WTC11 (cell line): ENCODE data around the gene ARL4D. TPM values are rescaled to one million over a fixed set of nuclear protein-coding genes. Genes with fewer than 3 reads are reported as not detected.

ENCODE experiments used
- ATAC-seq: fragments of 200-7000 bp; cut with Tn5 transposase; 2 replicates; pipeline ENCODE4 v1.10.0; 2021; ENCODE audit warnings: mild to moderate bottlenecking, moderate library complexity
- CTCF ChIA-PET: fragments of 300-600 bp; sonication (Branson Sonifier 250); formaldehyde crosslinking; loops from one replicate; lab custom pipeline; 2021; ENCODE audit warnings: antibody characterized with exemption; lab: Charles Lee
- POLR2A ChIA-PET: fragments of 350-600 bp; sonication (Branson Sonifier 250); formaldehyde crosslinking; loops from one replicate; lab custom pipeline; 2021; ENCODE audit warnings: antibody characterized with exemption; lab: Charles Lee
- DNase-seq: peaks from one replicate; pipeline ENCODE4 v3.0.0; 2021; ENCODE audit warnings: low spot score
- H3K27ac Mint-ChIP-seq: 2 replicates; pipeline ENCODE4 v1.8.0; 2021; ENCODE audit warnings: mixed read lengths
- H3K27me3 Mint-ChIP-seq: 2 replicates; pipeline ENCODE4 v1.8.0; 2021; ENCODE audit warnings: low read depth, mild to moderate bottlenecking, moderate library complexity, mixed read lengths
- H3K36me3 Mint-ChIP-seq: 2 replicates; pipeline ENCODE4 v1.8.0; 2021; ENCODE audit warnings: mixed read lengths
- H3K4me1 Mint-ChIP-seq: 2 replicates; pipeline ENCODE4 v1.8.0; 2022; ENCODE audit warnings: mixed read lengths
- H3K4me3 Mint-ChIP-seq: 2 replicates; pipeline ENCODE4 v1.8.0; 2021; ENCODE audit warnings: mild to moderate bottlenecking, moderate library complexity, mixed read lengths
- H3K9me3 Mint-ChIP-seq: 2 replicates; pipeline ENCODE4 v1.8.0; 2021; ENCODE audit warnings: mixed read lengths
- ATF1 ChIP-seq: sonication (generic); formaldehyde crosslinking; IDR thresholded peaks from 2 replicates; pipeline ENCODE4 v1.8.1; 2023; ENCODE audit warnings: mild to moderate bottlenecking, moderate library complexity, missing genetic modification reagents
- CBFB ChIP-seq: sonication (generic); formaldehyde crosslinking; IDR thresholded peaks from 2 replicates; pipeline ENCODE4 v1.8.1; 2022; ENCODE audit warnings: mild to moderate bottlenecking, low read depth, missing genetic modification reagents
- ERG ChIP-seq: fragments of 250-450 bp; sonication (Bioruptor Pico); IDR thresholded peaks from 2 replicates; pipeline ENCODE4 v1.8.0; 2021; ENCODE audit warnings: mild to moderate bottlenecking
- FOXK1 ChIP-seq: sonication (generic); formaldehyde crosslinking; IDR thresholded peaks from 2 replicates; pipeline ENCODE4 v1.8.0; 2022; ENCODE audit warnings: mild to moderate bottlenecking, moderate library complexity, missing genetic modification reagents
- GTF2I ChIP-seq: fragments of 250-450 bp; sonication (Bioruptor Pico); conservative IDR thresholded peaks from 2 replicates; pipeline ENCODE4 v1.4.0; 2021; ENCODE audit warnings: mild to moderate bottlenecking
- HMGXB4 ChIP-seq: sonication (generic); formaldehyde crosslinking; IDR thresholded peaks from 2 replicates; pipeline ENCODE4 v1.8.1; 2023; ENCODE audit warnings: mild to moderate bottlenecking, moderate library complexity, missing genetic modification reagents
- MXD4 ChIP-seq: fragments of 250-450 bp; sonication (Bioruptor Pico); IDR thresholded peaks from 2 replicates; pipeline ENCODE4 v1.8.0; 2021; ENCODE audit warnings: mild to moderate bottlenecking, moderate library complexity, borderline replicate concordance
- NFE2L1 ChIP-seq: sonication (generic); formaldehyde crosslinking; IDR thresholded peaks from 2 replicates; pipeline ENCODE4 v1.8.1; 2023; ENCODE audit warnings: missing genetic modification reagents
- NFYB ChIP-seq: sonication (generic); formaldehyde crosslinking; conservative IDR thresholded peaks from 2 replicates; pipeline ENCODE4 v1.8.0; 2022; ENCODE audit warnings: low read depth, missing genetic modification reagents
- NR3C1 ChIP-seq: sonication (generic); formaldehyde crosslinking; conservative IDR thresholded peaks from 2 replicates; pipeline ENCODE4 v1.8.1; 2023; ENCODE audit warnings: low read depth, mild to moderate bottlenecking, missing genetic modification reagents
- STAT6 ChIP-seq: sonication (generic); formaldehyde crosslinking; conservative IDR thresholded peaks from 2 replicates; pipeline ENCODE4 v1.8.1; 2023; ENCODE audit warnings: mild to moderate bottlenecking, low read depth, missing genetic modification reagents, moderate library complexity
- TP53 ChIP-seq: sonication (generic); formaldehyde crosslinking; IDR thresholded peaks from 2 replicates; pipeline ENCODE4 v1.8.1; 2023; ENCODE audit warnings: mild to moderate bottlenecking, missing genetic modification reagents
- ZNF138 ChIP-seq: sonication (generic); formaldehyde crosslinking; conservative IDR thresholded peaks from 2 replicates; pipeline ENCODE4 v1.8.1; 2022; ENCODE audit warnings: mild to moderate bottlenecking, moderate library complexity, missing genetic modification reagents
- ZNF219 ChIP-seq: sonication (generic); formaldehyde crosslinking; IDR thresholded peaks from 2 replicates; pipeline ENCODE4 v1.8.0; 2023; ENCODE audit warnings: missing genetic modification reagents, mild to moderate bottlenecking, borderline replicate concordance
- ZNF232 ChIP-seq: sonication (generic); formaldehyde crosslinking; IDR thresholded peaks from 2 replicates; pipeline ENCODE4 v1.8.0; 2022; ENCODE audit warnings: mild to moderate bottlenecking, missing genetic modification reagents
- ZNF416 ChIP-seq: fragments of 250-450 bp; sonication (Bioruptor Pico); IDR thresholded peaks from 2 replicates; pipeline ENCODE4 v1.9.0; 2021; ENCODE audit warnings: mild to moderate bottlenecking, inconsistent platforms
- ZNF423 ChIP-seq: fragments of 250-450 bp; sonication (Bioruptor Pico); IDR thresholded peaks from 2 replicates; pipeline ENCODE4 v2.1.2; 2022; ENCODE audit warnings: mild to moderate bottlenecking, moderate library complexity
- ZNF671 ChIP-seq: fragments of 250-450 bp; sonication (Bioruptor Pico); IDR thresholded peaks from 2 replicates; pipeline ENCODE4 v1.8.0; 2021; ENCODE audit warnings: mild to moderate bottlenecking
- total RNA-seq: library from RNA; stranded (reverse); gene quantifications from 3 replicates; pipeline ENCODE4 v1.2.3, GENCODE V29; 2021
- TF ChIP-seq, protein P1 (sequence below): fragments of 250-450 bp; sonication (Bioruptor Pico); conservative IDR thresholded peaks from 2 replicates; pipeline ENCODE4 v1.9.0; 2021; ENCODE audit warnings: mild to moderate bottlenecking
- TF ChIP-seq, protein P2 (sequence below): fragments of 250-450 bp; sonication (Bioruptor Pico); IDR thresholded peaks from 2 replicates; pipeline ENCODE4 v1.9.0; 2021; ENCODE audit warnings: mild to moderate bottlenecking

The ARL4D gene
- total RNA-seq, 1 experiment from 2014 or later, result 11.9 TPM

- peaks cover 17% of the 10 kb centered on the region for H3K4me1 Mint-ChIP-seq
- no peak overlapping the region for H3K27ac Mint-ChIP-seq
- ATAC-seq (no peak), DNase-seq (no peak)
- POLR2A ChIA-PET, result interaction anchor here (1.1 kb wide), 1 partner anchor 14 kb away, joined by 5 read pairs; the partner anchor contains the start of gene ARL4D
- no peak overlapping the region for H3K4me3 Mint-ChIP-seq
- no peaks in the 10 kb centered on the region for H3K9me3 Mint-ChIP-seq
- CTCF ChIA-PET, result interaction anchor here (1.5 to 2.5 kb wide), 2 partner anchors 18 to 72 kb away, joined by 7 to 11 read pairs; partner anchors contain the start of gene DHX8
- TF ChIP-seq TP53 (CRISPR knock-in tag), result no peak
- no peak for TF ChIP-seq NFYB
- no peak for TF ChIP-seq NR3C1 (CRISPR knock-in tag)
- no peak for TF ChIP-seq CBFB (CRISPR knock-in tag)
- TF ChIP-seq ZNF138 (CRISPR knock-in tag), result no peak
- TF ChIP-seq NFE2L1 (CRISPR knock-in tag), result no peak
- no peak for TF ChIP-seq ZNF671
- TF ChIP-seq, protein P1, sequence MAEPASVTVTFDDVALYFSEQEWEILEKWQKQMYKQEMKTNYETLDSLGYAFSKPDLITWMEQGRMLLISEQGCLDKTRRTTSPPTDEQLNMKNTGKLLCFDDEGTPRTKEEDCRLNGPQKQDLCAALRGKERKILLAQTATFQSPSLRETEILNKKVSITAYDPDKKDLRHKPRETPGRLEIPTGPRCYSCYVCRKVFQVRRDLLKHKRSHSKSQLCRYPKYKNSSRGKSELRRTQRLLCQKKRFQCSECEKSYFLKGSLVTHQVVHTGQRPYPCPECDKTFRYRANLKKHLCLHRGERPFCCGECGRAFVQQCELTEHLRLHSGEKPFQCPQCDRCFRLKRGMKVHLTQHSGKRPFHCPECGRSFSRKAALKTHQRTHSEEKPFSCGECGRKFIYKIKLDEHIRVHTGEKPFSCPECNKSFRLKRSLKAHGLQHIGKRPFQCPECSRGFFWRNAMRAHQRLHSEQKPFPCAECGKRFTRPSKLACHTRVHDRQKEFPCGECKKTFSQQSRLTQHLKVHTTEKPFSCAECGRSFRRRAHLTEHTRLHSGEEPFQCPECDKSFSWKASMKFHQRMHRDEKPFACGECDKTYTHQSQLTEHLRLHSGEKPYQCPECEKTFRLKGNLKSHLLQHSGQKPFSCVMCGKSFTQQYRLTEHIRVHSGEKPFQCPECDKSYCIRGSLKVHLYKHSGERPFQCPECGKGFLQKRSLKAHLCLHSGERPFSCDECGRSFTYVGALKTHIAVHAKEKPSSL, result no peak
- TF ChIP-seq ZNF416, result no peak
- no peak for TF ChIP-seq GTF2I (CRISPR knock-in tag)
- TF ChIP-seq ZNF423 (CRISPR knock-in tag), result no peak
- TF ChIP-seq, protein P2, sequence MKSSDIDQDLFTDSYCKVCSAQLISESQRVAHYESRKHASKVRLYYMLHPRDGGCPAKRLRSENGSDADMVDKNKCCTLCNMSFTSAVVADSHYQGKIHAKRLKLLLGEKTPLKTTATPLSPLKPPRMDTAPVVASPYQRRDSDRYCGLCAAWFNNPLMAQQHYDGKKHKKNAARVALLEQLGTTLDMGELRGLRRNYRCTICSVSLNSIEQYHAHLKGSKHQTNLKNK, result no peak
- TF ChIP-seq ZNF219, result no peak
- no peak for TF ChIP-seq FOXK1 (CRISPR knock-in tag)
- TF ChIP-seq MXD4 (CRISPR knock-in tag), result no peak
- no peak for TF ChIP-seq STAT6 (CRISPR knock-in tag)
- TF ChIP-seq HMGXB4 (CRISPR knock-in tag), result no peak
- TF ChIP-seq ATF1, result no peak
- TF ChIP-seq ERG, result no peak
- TF ChIP-seq ZNF232 (CRISPR knock-in tag), result no peak
- H3K36me3 Mint-ChIP-seq, result no peaks in the 10 kb centered on the region
- H3K27me3 Mint-ChIP-seq, result peaks cover 2% of the 10 kb centered on the region; the same call in 1 of the 2 replicates
These were observed 13.4 kb downstream of the ARL4D start for GRCh38 chr17:43412166-43412565.
